Ovary (tissue), 9 donors: ENCODE data around the gene LEAP2. TPM values are rescaled to one million over a fixed set of nuclear protein-coding genes. Genes with fewer than 3 reads are reported as not detected.

Source experiments
- DNase-seq, 5 donors: peaks; one replicate each; pipeline ENCODE4 v3.0.0-alpha.2; 2019 to 2020
- H3K27ac ChIP-seq, 2 donors: fragments of 200-600 bp; one replicate each; pipeline versions ENCODE4 v1.5.1 to v1.8.0; 2019 to 2022
- H3K27me3 ChIP-seq: fragments of 200-600 bp; one replicate; pipeline ENCODE4 v1.8.0; 2022
- H3K36me3 ChIP-seq: fragments of 200-600 bp; sonication (generic); one replicate; pipeline ENCODE4 v1.5.1; 2019
- H3K4me1 ChIP-seq: one replicate; pipeline ENCODE4 v1.8.1; 2013; ENCODE audit warnings: mild to moderate bottlenecking, moderate library complexity; ENCODE audit not compliant: insufficient read depth
- H3K4me3 ChIP-seq: fragments of 200-600 bp; sonication (generic); one replicate; pipeline ENCODE4 v1.5.1; 2017
- H3K9me3 ChIP-seq, 2 donors: fragments of 200-600 bp in 1 of 2; sonication (generic) in 1 of 2; one replicate each; pipeline versions ENCODE4 v1.5.1 to v1.8.1; 2013 to 2019; ENCODE audit warnings: mild to moderate bottlenecking in 1 of 2, moderate library complexity in 1 of 2
- EP300 ChIP-seq: sonication (generic); formaldehyde crosslinking; IDR thresholded peaks from one replicate; pipeline ENCODE4 v1.6.1; 2017; ENCODE audit warnings: antibody characterized with exemption
- POLR2A ChIP-seq: fragments of 450-650 bp; IDR thresholded peaks from one replicate; pipeline ENCODE4 v1.6.1; 2017; ENCODE audit warnings: antibody characterized with exemption, mild to moderate bottlenecking, moderate library complexity
- WGBS, 3 donors: extraction: QIAGEN DNeasy Blood & Tissue Kit in 1 of 3; methylation state at CpG; one replicate each; pipeline versions ENCODE4 v1.1.5 to v1.1.7; 2013 to 2017; 5-methylcytosine and 5-hydroxymethylcytosine counted together
- intact Hi-C, 4 donors: fragments of 100-400 bp; cut with DNase I; formaldehyde crosslinking; loops; one replicate each; pipeline versions ENCODE4 v1.11.0 to v1.15.1; 2022 to 2023
- polyA plus RNA-seq, 2 donors: library from polyadenylated mRNA; stranded (reverse); fragments of 200-250 nt in 1 of 2; fragments of 350-450 nt in 1 of 2; fragmentation: Illumina TruSeq in 1 of 2; extraction: RNeasy Lipid Tissue Mini Kit (QIAGEN cat#74804) in 1 of 2; gene quantifications; one replicate each; pipeline ENCODE4 v1.2.3, GENCODE V29; 2013 to 2014
- total RNA-seq, 7 donors: library from RNA; depleted of rRNA in 2 of 7; stranded (reverse); fragments of >200 nt in 2 of 7; fragmentation: NEBNext Ultra II Directional in 3 of 7; extraction: Animal tissue kit (Norgen Biotek cat#: 25700) in 3 of 7; gene quantifications; one replicate each; pipeline versions ENCODE4 v1.1.0 to v1.2.4, GENCODE V29; 2016 to 2023
- TF ChIP-seq, protein P1 (sequence below), 3 donors: fragments of 450-650 bp in 2 of 3; fragments of 200-600 bp in 1 of 3; IDR thresholded peaks; one replicate each; pipeline versions ENCODE4 v1.5.1 to v1.8.0; 2016 to 2022; ENCODE audit warnings: antibody characterized with exemption in 3 of 3, mild to moderate bottlenecking in 1 of 3
- donor health status: DM: no; HTN: no; CAD: no; lungs with moderate emphysema.
- donor health status: DM: no; HTN: no; CAD: no.
- donor health status: Bipolar disorder and iron deficiency.
- donor health status: DM: yes; HTN: yes; CAD: no.
- donor health status: DM: no; HTN: no; CAD: no.
- donor health status: DM: yes; HTN: yes; CAD: no.

The LEAP2 gene
- total and polyA plus RNA-seq, 9 donors: 0.64 to 2.2 (median 1.3) TPM

DNA sequence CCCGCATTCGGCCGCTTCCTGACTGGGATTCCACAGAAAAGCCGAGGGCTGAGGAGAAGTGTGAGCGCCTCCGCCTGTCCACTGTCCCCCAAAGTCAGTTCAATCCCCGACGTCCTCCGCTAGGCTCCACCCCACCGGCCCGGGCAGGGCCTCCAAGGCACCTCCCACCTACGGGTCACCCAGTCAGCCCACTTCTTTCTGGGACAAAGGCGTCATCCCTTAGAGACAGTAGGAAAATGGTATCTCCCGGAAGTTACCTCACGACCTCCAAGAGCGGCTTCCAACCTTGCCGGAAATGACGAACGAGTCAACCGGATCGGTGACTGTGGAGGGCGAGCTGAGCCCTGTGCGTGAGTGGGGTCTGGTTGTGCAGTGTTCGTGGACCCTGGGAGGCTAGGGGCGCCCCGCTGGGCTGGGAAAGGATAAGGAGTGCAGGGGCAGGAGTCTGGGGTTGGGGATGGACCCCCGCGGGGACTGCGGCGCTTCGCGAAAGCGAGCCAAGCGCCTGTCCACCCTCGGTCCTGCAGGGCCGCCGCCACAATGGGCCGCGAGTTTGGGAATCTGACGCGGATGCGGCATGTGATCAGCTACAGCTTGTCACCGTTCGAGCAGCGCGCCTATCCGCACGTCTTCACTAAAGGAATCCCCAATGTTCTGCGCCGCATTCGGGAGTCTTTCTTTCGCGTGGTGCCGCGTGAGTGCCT lies 7.0 kb upstream of the LEAP2 start, which contains the start of the genes GDF9 and UQCRQ:
TSS of gene GDF9 (minus strand) at position 128 of the 704 bp plus-strand sequence. CDS start 1,936 bp downstream, outside the sequence.
TSS of gene UQCRQ (plus strand) at position 301 of the 704 bp plus-strand sequence. CDS start at position 541, 240 bp downstream.
- peak within 1 kb of the TSS; percentile 91 for H3K4me3 ChIP-seq
- WGBS, 3 donors: 0 to 1% (median 1%) methylated on average over 49 to 55 of the region's 55 CpGs
- DNase-seq: peak; percentile 94 to 96 (median 94)
- no peaks in the 10 kb centered on the region for H3K36me3 ChIP-seq
- TF ChIP-seq EP300 (peak; percentile 58), POLR2A (peak; percentile 89)
- TF ChIP-seq, protein P1, sequence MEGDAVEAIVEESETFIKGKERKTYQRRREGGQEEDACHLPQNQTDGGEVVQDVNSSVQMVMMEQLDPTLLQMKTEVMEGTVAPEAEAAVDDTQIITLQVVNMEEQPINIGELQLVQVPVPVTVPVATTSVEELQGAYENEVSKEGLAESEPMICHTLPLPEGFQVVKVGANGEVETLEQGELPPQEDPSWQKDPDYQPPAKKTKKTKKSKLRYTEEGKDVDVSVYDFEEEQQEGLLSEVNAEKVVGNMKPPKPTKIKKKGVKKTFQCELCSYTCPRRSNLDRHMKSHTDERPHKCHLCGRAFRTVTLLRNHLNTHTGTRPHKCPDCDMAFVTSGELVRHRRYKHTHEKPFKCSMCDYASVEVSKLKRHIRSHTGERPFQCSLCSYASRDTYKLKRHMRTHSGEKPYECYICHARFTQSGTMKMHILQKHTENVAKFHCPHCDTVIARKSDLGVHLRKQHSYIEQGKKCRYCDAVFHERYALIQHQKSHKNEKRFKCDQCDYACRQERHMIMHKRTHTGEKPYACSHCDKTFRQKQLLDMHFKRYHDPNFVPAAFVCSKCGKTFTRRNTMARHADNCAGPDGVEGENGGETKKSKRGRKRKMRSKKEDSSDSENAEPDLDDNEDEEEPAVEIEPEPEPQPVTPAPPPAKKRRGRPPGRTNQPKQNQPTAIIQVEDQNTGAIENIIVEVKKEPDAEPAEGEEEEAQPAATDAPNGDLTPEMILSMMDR (IDR thresholded peaks at IDR 0.05): no peak
- no peaks in the 10 kb centered on the region for H3K4me1 ChIP-seq
- no peaks in the 10 kb centered on the region for H3K27me3 ChIP-seq
- H3K9me3 ChIP-seq: no peaks in the 10 kb centered on the region
- H3K27ac ChIP-seq: peak within 1 kb of the TSS; percentile 86 to 90
- intact Hi-C loops: loop anchor here in 1 of 4 donors (2.0 kb wide), 1 partner anchor 96 kb away; the partner anchor contains the start of gene AFF4

- no peaks in the 10 kb centered on the region for H3K4me1 ChIP-seq
- H3K4me3 ChIP-seq: peak overlapping the region; percentile 91
- H3K36me3 ChIP-seq: no peaks in the 10 kb centered on the region
- TF ChIP-seq EP300: no peak
- TF ChIP-seq, protein P1 (IDR thresholded peaks at IDR 0.05): no peak
- no peak for TF ChIP-seq POLR2A
- intact Hi-C loops: loop anchor here in 1 of 4 donors (2.0 kb wide), 1 partner anchor 96 kb away; the partner anchor contains the start of gene AFF4
- H3K9me3 ChIP-seq: no peaks in the 10 kb centered on the region
- no peak for DNase-seq
- H3K27ac ChIP-seq: peak overlapping the region; percentile 86 to 90
- 1 to 3% (median 2%) methylated on average over 13 of the region's 13 CpGs for WGBS, 3 donors
- no peaks in the 10 kb centered on the region for H3K27me3 ChIP-seq
Measured at GRCh38 chr5:132867046-132867451, 6.4 kb upstream of the LEAP2 start.

DNA sequence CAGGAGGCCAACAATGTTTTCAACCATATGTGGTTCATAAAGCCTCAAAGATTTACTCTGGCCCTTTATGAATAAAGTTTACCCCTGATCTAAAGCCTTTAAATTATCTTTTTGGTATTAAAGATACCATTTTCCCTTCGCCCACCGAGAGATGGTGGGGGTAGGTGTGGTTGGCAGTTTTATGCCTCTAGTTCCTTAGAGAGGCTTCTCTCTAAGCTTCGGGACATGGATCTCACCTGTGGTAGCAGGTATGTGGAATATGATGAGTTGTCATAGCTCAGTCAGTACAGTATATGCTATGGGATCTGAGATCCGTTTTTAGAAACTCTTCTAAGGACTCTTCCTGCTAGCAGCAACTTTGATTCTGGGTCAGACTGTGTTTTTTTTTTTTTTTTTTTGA lies 4.7 kb upstream of the LEAP2 start:
- WGBS, 3 donors: 73 to 83% (median 78%) methylated on average over 4 of the region's 4 CpGs
- intact Hi-C loops: no loop called here
- no peak overlapping the region for H3K27ac ChIP-seq
- DNase-seq: no peak
- H3K4me3 ChIP-seq: no peak overlapping the region
- no peaks in the 10 kb centered on the region for H3K4me1 ChIP-seq
- TF ChIP-seq, protein P1 (IDR thresholded peaks at IDR 0.05): no peak
- TF ChIP-seq POLR2A: no peak
- TF ChIP-seq EP300: no peak
- no peaks in the 10 kb centered on the region for H3K36me3 ChIP-seq
- H3K27me3 ChIP-seq: no peaks in the 10 kb centered on the region
- H3K9me3 ChIP-seq: no peaks in the 10 kb centered on the region

GRCh38 chr5:132870801-132871200 lies 2.7 kb upstream of the LEAP2 start:
- Histone ChIP-seq H3K27ac (no peak overlapping the region), H3K27me3 (no peaks in the 10 kb centered on the region), H3K9me3 (no peaks in the 10 kb centered on the region), H3K4me3 (no peak overlapping the region), H3K4me1 (no peaks in the 10 kb centered on the region), H3K36me3 (no peaks in the 10 kb centered on the region)
- intact Hi-C loops: no loop called here
- TF ChIP-seq EP300: no peak
- TF ChIP-seq POLR2A: no peak
- TF ChIP-seq, protein P1 (IDR thresholded peaks at IDR 0.05): no peak
- DNase-seq: no peak
- 48 to 67% (median 54%) methylated on average over 2 of the region's 2 CpGs for WGBS, 3 donors
